ENCODE results near the gene NEURL1B.

NEURL1B gene

DNA sequence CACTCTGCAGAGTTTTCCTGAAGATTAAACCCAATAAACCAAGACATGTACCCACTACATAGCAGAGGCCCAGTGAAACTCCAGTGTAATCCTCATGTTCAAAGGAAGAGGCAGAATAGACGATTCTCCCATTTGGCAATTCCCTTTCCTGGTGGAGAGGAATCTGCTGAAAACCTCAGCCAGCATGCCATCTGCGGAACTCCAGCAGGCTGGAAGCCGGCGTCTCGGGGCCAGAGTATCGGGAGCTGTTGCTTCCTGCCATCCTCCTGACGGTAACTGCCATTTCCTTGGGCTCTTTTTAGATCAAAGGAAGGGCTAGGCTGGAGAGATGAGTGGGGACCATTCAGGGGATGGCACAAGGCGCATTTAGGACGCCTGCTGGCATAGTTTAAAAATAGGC lies 20.5 kb downstream of the NEURL1B start:
- no peak for DNase-seq
- Histone ChIP-seq H3K27ac (no peak overlapping the region), H3K9me3 (ENCODE audit: severe bottlenecking) (no peaks in the 10 kb centered on the region), H3K36me3 (peaks cover 11% of the 10 kb centered on the region), H3K27me3 (ENCODE audit: insufficient read depth, low read depth, severe bottlenecking) (no peaks in the 10 kb centered on the region), H3K4me3 (ENCODE audit: low read depth, low read length) (no peak overlapping the region)
- TF ChIP-seq, protein P1, sequence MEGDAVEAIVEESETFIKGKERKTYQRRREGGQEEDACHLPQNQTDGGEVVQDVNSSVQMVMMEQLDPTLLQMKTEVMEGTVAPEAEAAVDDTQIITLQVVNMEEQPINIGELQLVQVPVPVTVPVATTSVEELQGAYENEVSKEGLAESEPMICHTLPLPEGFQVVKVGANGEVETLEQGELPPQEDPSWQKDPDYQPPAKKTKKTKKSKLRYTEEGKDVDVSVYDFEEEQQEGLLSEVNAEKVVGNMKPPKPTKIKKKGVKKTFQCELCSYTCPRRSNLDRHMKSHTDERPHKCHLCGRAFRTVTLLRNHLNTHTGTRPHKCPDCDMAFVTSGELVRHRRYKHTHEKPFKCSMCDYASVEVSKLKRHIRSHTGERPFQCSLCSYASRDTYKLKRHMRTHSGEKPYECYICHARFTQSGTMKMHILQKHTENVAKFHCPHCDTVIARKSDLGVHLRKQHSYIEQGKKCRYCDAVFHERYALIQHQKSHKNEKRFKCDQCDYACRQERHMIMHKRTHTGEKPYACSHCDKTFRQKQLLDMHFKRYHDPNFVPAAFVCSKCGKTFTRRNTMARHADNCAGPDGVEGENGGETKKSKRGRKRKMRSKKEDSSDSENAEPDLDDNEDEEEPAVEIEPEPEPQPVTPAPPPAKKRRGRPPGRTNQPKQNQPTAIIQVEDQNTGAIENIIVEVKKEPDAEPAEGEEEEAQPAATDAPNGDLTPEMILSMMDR (IDR thresholded peaks at IDR 0.05; ENCODE audit: low read depth, low read length): no peak

DNA sequence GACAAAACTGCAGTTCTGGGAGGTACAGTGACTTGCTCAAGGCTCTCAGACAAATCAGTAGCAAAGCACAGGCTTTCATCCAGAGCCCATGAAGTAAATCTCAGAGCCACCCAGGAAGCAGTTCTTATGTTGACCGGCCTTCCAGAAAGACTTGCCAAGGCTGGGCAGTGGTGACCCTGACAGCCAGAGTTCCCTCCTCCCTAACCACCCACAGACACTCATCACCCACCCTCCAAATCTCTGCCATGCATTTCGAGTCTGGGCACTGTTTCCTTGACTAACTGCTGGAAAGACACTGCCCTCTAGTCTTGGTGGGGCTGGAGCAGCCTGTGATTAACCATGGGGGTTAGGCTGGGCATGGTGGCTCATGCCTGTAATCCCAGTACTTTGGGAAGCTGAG lies 21.5 kb downstream of the NEURL1B start:
- Histone ChIP-seq H3K9me3 (ENCODE audit: severe bottlenecking) (no peaks in the 10 kb centered on the region), H3K27me3 (ENCODE audit: insufficient read depth, low read depth, severe bottlenecking) (no peaks in the 10 kb centered on the region), H3K4me3 (ENCODE audit: low read depth, low read length) (no peak overlapping the region), H3K27ac (no peak overlapping the region), H3K36me3 (peaks cover 11% of the 10 kb centered on the region)
- DNase-seq: no peak
- TF ChIP-seq, protein P1 (IDR thresholded peaks at IDR 0.05; ENCODE audit: low read depth, low read length): no peak

DNA sequence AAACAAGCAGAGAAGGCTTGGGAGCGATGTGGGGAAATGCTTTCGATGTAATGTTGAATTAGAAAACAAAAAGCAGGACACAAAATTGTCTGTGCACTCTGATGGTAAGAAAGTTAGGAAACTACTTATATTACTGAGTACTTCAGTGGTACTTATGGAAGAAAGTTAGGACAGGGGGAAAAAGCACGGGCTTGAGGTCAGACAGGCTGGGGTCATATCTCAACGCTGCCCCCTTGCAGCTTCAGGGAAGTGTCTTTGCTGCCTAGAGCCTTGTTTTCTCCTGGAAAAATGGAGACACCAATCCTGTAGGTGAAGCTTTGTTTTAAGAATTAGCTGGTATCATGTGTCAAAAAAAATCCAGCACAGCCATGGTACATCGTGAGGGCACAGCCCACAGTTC lies 23.0 kb downstream of the NEURL1B start:
- no peak for DNase-seq
- Histone ChIP-seq H3K4me3 (ENCODE audit: low read depth, low read length) (no peak overlapping the region), H3K9me3 (ENCODE audit: severe bottlenecking) (no peaks in the 10 kb centered on the region), H3K27ac (no peak overlapping the region), H3K27me3 (ENCODE audit: insufficient read depth, low read depth, severe bottlenecking) (no peaks in the 10 kb centered on the region), H3K36me3 (peaks cover 11% of the 10 kb centered on the region)
- TF ChIP-seq, protein P1 (IDR thresholded peaks at IDR 0.05; ENCODE audit: low read depth, low read length): peak; percentile 42; the same call in 1 of the 2 replicates

DNA sequence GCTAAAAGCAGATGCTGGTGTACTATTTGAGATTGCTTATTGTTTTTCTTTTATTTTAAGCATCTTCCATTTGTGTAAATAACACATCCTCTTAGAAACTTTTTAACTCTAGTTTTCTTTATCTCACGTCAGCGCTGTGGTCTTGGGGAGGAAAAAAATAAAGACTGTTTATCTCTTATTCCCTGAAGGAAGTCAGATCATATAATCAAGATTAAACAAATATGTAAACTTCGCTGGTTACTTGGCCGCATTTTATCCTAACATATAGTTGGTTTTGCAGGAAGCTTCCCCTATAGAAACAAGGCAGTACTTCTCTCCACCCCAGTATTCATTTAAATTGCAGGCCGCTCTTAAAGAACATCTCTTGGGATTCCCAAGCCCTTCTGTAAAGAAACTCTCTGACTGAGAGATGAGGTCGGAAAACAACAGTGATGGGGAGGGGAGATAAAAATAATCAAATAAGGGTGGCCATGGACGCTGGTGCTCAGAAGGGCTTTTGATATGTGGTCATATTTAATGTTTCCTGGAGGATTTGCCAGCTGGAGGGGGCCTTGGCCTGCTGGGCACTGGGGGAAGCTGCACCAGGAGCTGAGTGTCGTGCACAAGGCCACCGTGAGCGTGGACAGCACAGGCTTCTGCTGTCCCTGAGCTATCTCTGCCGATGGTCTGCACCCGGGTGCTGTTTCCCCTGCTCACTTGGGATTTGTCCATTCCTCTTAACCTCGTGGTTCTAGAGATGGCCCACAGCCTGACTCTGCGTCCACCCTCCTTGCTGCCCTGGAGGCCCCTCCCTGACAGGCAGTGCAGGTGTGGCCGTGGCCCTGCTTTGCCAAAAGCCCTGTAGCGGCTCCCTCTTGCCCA lies 23.8 kb downstream of the NEURL1B start:
- TF ChIP-seq, protein P1 (IDR thresholded peaks at IDR 0.05; ENCODE audit: low read depth, low read length): no peak
- H3K27me3 ChIP-seq (ENCODE audit: insufficient read depth, low read depth, severe bottlenecking): no peaks in the 10 kb centered on the region
- no peak for DNase-seq
- H3K27ac ChIP-seq: no peak overlapping the region
- H3K4me3 ChIP-seq (ENCODE audit: low read depth, low read length): no peak overlapping the region
- no peaks in the 10 kb centered on the region for H3K9me3 ChIP-seq (ENCODE audit: severe bottlenecking)
- peaks cover 11% of the 10 kb centered on the region for H3K36me3 ChIP-seq

DNA sequence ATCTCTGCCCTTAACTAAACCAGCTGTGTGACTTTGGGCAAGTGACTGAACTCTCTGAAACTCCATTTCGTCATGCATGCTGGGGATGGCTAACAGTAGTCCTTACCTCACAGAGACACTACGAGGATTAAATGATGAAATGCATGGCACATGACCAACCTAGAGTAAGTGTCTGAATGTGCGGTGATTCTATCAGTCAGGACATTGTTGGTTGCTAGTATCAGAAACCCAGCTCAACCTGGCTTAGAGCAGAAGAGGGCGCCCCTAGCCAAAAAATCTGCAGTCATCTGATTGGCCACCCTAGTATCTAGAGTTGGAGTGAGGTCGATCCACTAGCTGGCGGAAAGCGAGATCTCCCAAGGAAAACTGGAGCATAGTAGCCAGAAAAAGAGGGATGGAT lies 25.2 kb downstream of the NEURL1B start:
- no peak for DNase-seq
- no peaks in the 10 kb centered on the region for H3K9me3 ChIP-seq (ENCODE audit: severe bottlenecking)
- no peaks in the 10 kb centered on the region for H3K27me3 ChIP-seq (ENCODE audit: insufficient read depth, low read depth, severe bottlenecking)
- no peak overlapping the region for H3K4me3 ChIP-seq (ENCODE audit: low read depth, low read length)
- TF ChIP-seq, protein P1 (IDR thresholded peaks at IDR 0.05; ENCODE audit: low read depth, low read length): no peak
- H3K27ac ChIP-seq: no peak overlapping the region
- H3K36me3 ChIP-seq: peaks cover 15% of the 10 kb centered on the region
